H9 (cell line): Measurements from ENCODE around the gene BCKDHB. TPM values are rescaled to one million over a fixed set of nuclear protein-coding genes. Genes with fewer than 3 reads are reported as not detected.

ENCODE experiments used
- DNase-seq: peaks from one replicate; pipeline ENCODE4 v3.0.0-alpha.2; 2017
- H2AFZ ChIP-seq: one replicate; pipeline ENCODE4 v1.6.1; 2013; ENCODE audit warnings: mild to moderate bottlenecking, low read length, control low read depth, moderate library complexity
- H2AK5ac ChIP-seq: 2 replicates; pipeline ENCODE4 v1.6.1; 2013; ENCODE audit warnings: low read length, control low read depth, mixed read lengths; ENCODE audit not compliant: insufficient read length
- H2BK120ac ChIP-seq: one replicate; pipeline ENCODE4 v1.6.1; 2013; ENCODE audit warnings: low read depth, mild to moderate bottlenecking, low read length, control low read depth, inconsistent platforms; ENCODE audit not compliant: poor library complexity, severe bottlenecking
- H2BK12ac ChIP-seq: 2 replicates; pipeline ENCODE4 v1.6.1; 2013; ENCODE audit warnings: low read length, control low read depth, mixed read lengths, low read depth; ENCODE audit not compliant: insufficient read length
- H2BK15ac ChIP-seq: 2 replicates; pipeline ENCODE4 v1.6.1; 2013; ENCODE audit warnings: low read depth, low read length, control low read depth
- H2BK20ac ChIP-seq: one replicate; pipeline ENCODE4 v1.6.1; 2013; ENCODE audit warnings: low read depth, mild to moderate bottlenecking, low read length, control low read depth, inconsistent platforms; ENCODE audit not compliant: poor library complexity, severe bottlenecking
- H2BK5ac ChIP-seq: 2 replicates; pipeline ENCODE4 v1.6.1; 2013; ENCODE audit warnings: low read length, control low read depth, mixed read lengths; ENCODE audit not compliant: insufficient read length
- H3K14ac ChIP-seq: 2 replicates; pipeline ENCODE4 v1.6.1; 2013; ENCODE audit warnings: low read length, control low read depth; ENCODE audit not compliant: insufficient read depth
- H3K18ac ChIP-seq: 2 replicates; pipeline ENCODE4 v1.6.1; 2013; ENCODE audit warnings: low read depth, mild to moderate bottlenecking, mixed read lengths, low read length, control low read depth; ENCODE audit not compliant: insufficient read length
- H3K23ac ChIP-seq: 2 replicates; pipeline ENCODE4 v1.6.1; 2013; ENCODE audit warnings: low read length, control low read depth, mixed read lengths, low read depth; ENCODE audit not compliant: insufficient read length
- H3K23me2 ChIP-seq: 2 replicates; pipeline ENCODE4 v1.6.1; 2013; ENCODE audit warnings: low read depth, mild to moderate bottlenecking, mixed read lengths, low read length, control low read depth; ENCODE audit not compliant: insufficient read length, poor library complexity, severe bottlenecking
- H3K27ac ChIP-seq: 2 replicates; pipeline ENCODE4 v1.5.1; 2013; ENCODE audit warnings: low read length, control low read depth, mixed read lengths, low read depth; ENCODE audit not compliant: insufficient read length
- H3K27me3 ChIP-seq: 2 replicates; pipeline ENCODE4 v1.6.1; 2013; ENCODE audit warnings: low read length, control low read depth, inconsistent platforms; ENCODE audit not compliant: insufficient read depth
- H3K4ac ChIP-seq: 2 replicates; pipeline ENCODE4 v1.6.1; 2013; ENCODE audit warnings: low read depth, mild to moderate bottlenecking, control low read depth, inconsistent platforms, low read length, moderate library complexity
- H3K4me1 ChIP-seq: 2 replicates; pipeline ENCODE4 v1.6.1; 2013; ENCODE audit warnings: low read length, control low read depth, inconsistent platforms; ENCODE audit not compliant: insufficient read depth
- H3K4me2 ChIP-seq: 2 replicates; pipeline ENCODE4 v1.6.1; 2013; ENCODE audit warnings: low read length, control low read depth, mixed read lengths; ENCODE audit not compliant: insufficient read length, insufficient read depth
- H3K56ac ChIP-seq: 2 replicates; pipeline ENCODE4 v1.6.1; 2013; ENCODE audit warnings: low read depth, mild to moderate bottlenecking, mixed read lengths, low read length, control low read depth; ENCODE audit not compliant: insufficient read length
- H3K79me1 ChIP-seq: 2 replicates; pipeline ENCODE4 v1.6.1; 2013; ENCODE audit warnings: low read depth, mild to moderate bottlenecking, moderate library complexity, low read length, control low read depth, inconsistent platforms; ENCODE audit not compliant: insufficient read depth, poor library complexity, severe bottlenecking
- H3K79me2 ChIP-seq: 2 replicates; pipeline ENCODE4 v1.6.1; 2013; ENCODE audit warnings: low read length, control low read depth, inconsistent platforms; ENCODE audit not compliant: insufficient read depth
- H3K9ac ChIP-seq: 2 replicates; pipeline ENCODE4 v1.6.1; 2013; ENCODE audit warnings: low read length, control low read depth, mixed read lengths; ENCODE audit not compliant: insufficient read length; ENCODE audit errors: extremely low read depth
- H3K9me3 ChIP-seq: one replicate; pipeline ENCODE4 v1.6.1; 2013; ENCODE audit warnings: low read depth, low read length, inconsistent platforms; ENCODE audit not compliant: control insufficient read depth
- H3T11ph ChIP-seq: one replicate; pipeline ENCODE4 v1.6.1; 2013; ENCODE audit warnings: mild to moderate bottlenecking, low read length, control low read depth, inconsistent platforms
- H4K20me1 ChIP-seq: one replicate; pipeline ENCODE4 v1.6.1; 2013; ENCODE audit not compliant: control insufficient read depth, insufficient read length, insufficient read depth
- H4K5ac ChIP-seq: 2 replicates; pipeline ENCODE4 v1.6.1; 2013; ENCODE audit warnings: low read depth, mild to moderate bottlenecking, mixed read lengths, low read length, control low read depth; ENCODE audit not compliant: insufficient read length
- H4K8ac ChIP-seq: replicated peaks from 2 replicates; pipeline ENCODE4 v1.6.1; 2013; ENCODE audit warnings: low read length, control low read depth, mixed read lengths, low read depth; ENCODE audit not compliant: insufficient read length
- H4K91ac ChIP-seq: 2 replicates; pipeline ENCODE4 v1.6.1; 2013; ENCODE audit warnings: low read depth, mild to moderate bottlenecking, moderate library complexity, mixed read lengths, low read length, control low read depth; ENCODE audit not compliant: insufficient read length
- H3K27ac Mint-ChIP-seq, 3 experiments: 2 replicates in 2 of 3; 3 replicates in 1 of 3; pipeline ENCODE4 v1.8.0; 2020 to 2021; ENCODE audit warnings: mixed read lengths in 3 of 3, mild to moderate bottlenecking in 1 of 3, moderate library complexity in 1 of 3
- H3K27me3 Mint-ChIP-seq: 2 replicates; pipeline ENCODE4 v1.8.0; 2021; ENCODE audit warnings: low read depth, mild to moderate bottlenecking, moderate library complexity, mixed read lengths
- H3K36me3 Mint-ChIP-seq, 3 experiments: 2 replicates in 2 of 3; 3 replicates in 1 of 3; pipeline ENCODE4 v1.8.0; 2020 to 2021; ENCODE audit warnings: low read depth in 3 of 3, mixed read lengths in 3 of 3; ENCODE audit not compliant: insufficient read depth in 1 of 3
- H3K4me1 Mint-ChIP-seq, 2 experiments: 2 replicates each; pipeline ENCODE4 v1.8.0; 2020; ENCODE audit warnings: mixed read lengths in 2 of 2
- H3K4me3 Mint-ChIP-seq, 2 experiments: 2 replicates in 1 of 2; 3 replicates in 1 of 2; pipeline ENCODE4 v1.8.0; 2020 to 2021; ENCODE audit warnings: mild to moderate bottlenecking in 2 of 2, mixed read lengths in 2 of 2, moderate library complexity in 1 of 2
- H3K9me3 Mint-ChIP-seq, 2 experiments: 2 replicates in 1 of 2; 3 replicates in 1 of 2; pipeline ENCODE4 v1.8.0; 2020; ENCODE audit warnings: mild to moderate bottlenecking in 2 of 2, mixed read lengths in 2 of 2, moderate library complexity in 1 of 2
- total RNA-seq: library from RNA; stranded (reverse); gene quantifications from 2 replicates; pipeline ENCODE4 v1.2.1, GENCODE V29; 2021
- TF ChIP-seq, protein P1 (sequence below): fragments of 200-600 bp; sonication (generic); conservative IDR thresholded peaks from 3 replicates; pipeline ENCODE4 v1.8.0; 2021; ENCODE audit warnings: antibody characterized with exemption, mild to moderate bottlenecking

BCKDHB gene
- total RNA-seq, 1 experiment from 2014 or later = 26.6 TPM

DNA sequence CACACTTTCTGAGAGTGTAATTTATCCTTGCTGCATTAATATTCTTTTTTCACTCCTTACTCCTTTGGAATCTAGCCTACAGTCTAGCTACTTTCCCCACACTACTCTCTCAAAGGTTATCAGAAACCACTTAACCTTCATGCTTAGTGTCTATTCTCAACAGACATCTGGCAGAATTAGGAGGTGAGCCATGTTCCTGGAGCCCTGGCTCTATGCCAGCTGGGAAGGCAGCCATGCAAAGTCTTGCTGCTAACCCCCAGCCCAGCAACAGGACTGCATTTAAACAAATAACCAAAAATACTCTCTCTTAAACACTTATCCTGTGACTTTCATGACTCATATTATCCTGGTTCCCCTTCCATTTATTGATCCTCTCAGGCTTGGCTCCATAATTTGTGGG lies 260.2 kb downstream of the BCKDHB start:
- H3K27ac Mint-ChIP-seq = no peak overlapping the region

More for the DNA sequence above, 260.2 kb downstream of the BCKDHB start:
- no peak overlapping the region for H3K9ac ChIP-seq
- no peak overlapping the region for H2AFZ ChIP-seq
- peaks cover 0 to 9% of the 10 kb centered on the region in 2 experiments; a peak in 1 of 4 replicates for H3K4me1 Mint-ChIP-seq
- H3K27me3 Mint-ChIP-seq = no peaks in the 10 kb centered on the region
- no peak overlapping the region for H2BK15ac ChIP-seq
- no peak overlapping the region for H3T11ph ChIP-seq
- H3K36me3 Mint-ChIP-seq = peaks cover 0 to 2% (median 0%) of the 10 kb centered on the region in 3 experiments; a peak in 1 of 7 replicates
- no peaks in the 10 kb centered on the region for H3K4me1 ChIP-seq
- H2BK5ac ChIP-seq = no peak overlapping the region
- H4K5ac ChIP-seq = no peak overlapping the region
- H3K23ac ChIP-seq = no peak overlapping the region
- no peak overlapping the region for H3K18ac ChIP-seq
- H3K27ac ChIP-seq = no peak overlapping the region
- H4K20me1 ChIP-seq = no peaks in the 10 kb centered on the region
- no peaks in the 10 kb centered on the region for H3K79me1 ChIP-seq
- H3K79me2 ChIP-seq = no peaks in the 10 kb centered on the region
- H3K14ac ChIP-seq = no peak overlapping the region
- no peaks in the 10 kb centered on the region for H3K23me2 ChIP-seq
- H3K27me3 ChIP-seq = peaks cover 3% of the 10 kb centered on the region; the same call in 1 of the 2 replicates
- no peak overlapping the region for H3K4me2 ChIP-seq
- no peak for DNase-seq
- no peak overlapping the region for H4K8ac ChIP-seq
- H3K9me3 Mint-ChIP-seq = peaks cover 0 to 4% of the 10 kb centered on the region in 2 experiments; a peak in 2 of 5 replicates
- no peak overlapping the region for H2BK20ac ChIP-seq
- no peaks in the 10 kb centered on the region for H3K9me3 ChIP-seq
- H4K91ac ChIP-seq = no peak overlapping the region
- H2BK12ac ChIP-seq = no peak overlapping the region
- TF ChIP-seq, protein P1, sequence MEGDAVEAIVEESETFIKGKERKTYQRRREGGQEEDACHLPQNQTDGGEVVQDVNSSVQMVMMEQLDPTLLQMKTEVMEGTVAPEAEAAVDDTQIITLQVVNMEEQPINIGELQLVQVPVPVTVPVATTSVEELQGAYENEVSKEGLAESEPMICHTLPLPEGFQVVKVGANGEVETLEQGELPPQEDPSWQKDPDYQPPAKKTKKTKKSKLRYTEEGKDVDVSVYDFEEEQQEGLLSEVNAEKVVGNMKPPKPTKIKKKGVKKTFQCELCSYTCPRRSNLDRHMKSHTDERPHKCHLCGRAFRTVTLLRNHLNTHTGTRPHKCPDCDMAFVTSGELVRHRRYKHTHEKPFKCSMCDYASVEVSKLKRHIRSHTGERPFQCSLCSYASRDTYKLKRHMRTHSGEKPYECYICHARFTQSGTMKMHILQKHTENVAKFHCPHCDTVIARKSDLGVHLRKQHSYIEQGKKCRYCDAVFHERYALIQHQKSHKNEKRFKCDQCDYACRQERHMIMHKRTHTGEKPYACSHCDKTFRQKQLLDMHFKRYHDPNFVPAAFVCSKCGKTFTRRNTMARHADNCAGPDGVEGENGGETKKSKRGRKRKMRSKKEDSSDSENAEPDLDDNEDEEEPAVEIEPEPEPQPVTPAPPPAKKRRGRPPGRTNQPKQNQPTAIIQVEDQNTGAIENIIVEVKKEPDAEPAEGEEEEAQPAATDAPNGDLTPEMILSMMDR = no peak
- H3K4me3 Mint-ChIP-seq = no peak overlapping the region
- no peak overlapping the region for H3K56ac ChIP-seq
- H2BK120ac ChIP-seq = no peak overlapping the region
- no peak overlapping the region for H3K4ac ChIP-seq
- no peak overlapping the region for H2AK5ac ChIP-seq
